Choroid plexus epithelial cell (primary cell): ENCODE data around the gene KCNF1.

Experiments
- DNase-seq: peaks from one replicate; pipeline ENCODE4 v3.0.0-alpha.2; 2010; ENCODE audit warnings: low read depth
- H3K4me3 ChIP-seq: 2 replicates; pipeline ENCODE4 v1.5.1; 2011; ENCODE audit warnings: low read depth, mild to moderate bottlenecking, control low read depth, low read length, moderate library complexity
- TF ChIP-seq, protein P1 (sequence below): conservative IDR thresholded peaks from 2 replicates; pipeline ENCODE4 v1.5.1; 2011; ENCODE audit warnings: low read depth, mild to moderate bottlenecking, control low read depth, inconsistent platforms, low read length, moderate library complexity

Gene KCNF1

DNA sequence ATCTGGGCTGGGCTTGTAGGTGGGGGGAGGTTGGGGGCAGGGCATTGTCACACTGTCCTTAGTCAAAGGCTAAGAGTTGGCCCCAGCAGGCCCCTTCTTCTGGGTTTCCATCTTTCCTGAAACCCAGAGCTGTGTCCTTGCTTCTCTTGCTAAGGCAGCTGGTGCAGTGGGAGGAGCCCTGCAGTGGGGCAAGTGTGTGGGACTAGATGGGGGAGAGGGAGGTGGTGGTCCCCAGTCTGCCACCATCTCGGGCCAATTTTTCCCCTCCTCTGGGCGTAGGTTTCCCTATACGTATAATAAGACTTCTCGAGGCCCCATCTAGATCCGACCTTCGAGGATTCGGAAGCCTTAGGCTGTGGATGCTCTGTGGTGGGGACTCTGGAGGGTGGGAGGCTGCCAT is 3.5 kb downstream of the KCNF1 start:
- no peak for DNase-seq
- TF ChIP-seq, protein P1, sequence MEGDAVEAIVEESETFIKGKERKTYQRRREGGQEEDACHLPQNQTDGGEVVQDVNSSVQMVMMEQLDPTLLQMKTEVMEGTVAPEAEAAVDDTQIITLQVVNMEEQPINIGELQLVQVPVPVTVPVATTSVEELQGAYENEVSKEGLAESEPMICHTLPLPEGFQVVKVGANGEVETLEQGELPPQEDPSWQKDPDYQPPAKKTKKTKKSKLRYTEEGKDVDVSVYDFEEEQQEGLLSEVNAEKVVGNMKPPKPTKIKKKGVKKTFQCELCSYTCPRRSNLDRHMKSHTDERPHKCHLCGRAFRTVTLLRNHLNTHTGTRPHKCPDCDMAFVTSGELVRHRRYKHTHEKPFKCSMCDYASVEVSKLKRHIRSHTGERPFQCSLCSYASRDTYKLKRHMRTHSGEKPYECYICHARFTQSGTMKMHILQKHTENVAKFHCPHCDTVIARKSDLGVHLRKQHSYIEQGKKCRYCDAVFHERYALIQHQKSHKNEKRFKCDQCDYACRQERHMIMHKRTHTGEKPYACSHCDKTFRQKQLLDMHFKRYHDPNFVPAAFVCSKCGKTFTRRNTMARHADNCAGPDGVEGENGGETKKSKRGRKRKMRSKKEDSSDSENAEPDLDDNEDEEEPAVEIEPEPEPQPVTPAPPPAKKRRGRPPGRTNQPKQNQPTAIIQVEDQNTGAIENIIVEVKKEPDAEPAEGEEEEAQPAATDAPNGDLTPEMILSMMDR = no peak
- H3K4me3 ChIP-seq = no peak overlapping the region

DNA sequence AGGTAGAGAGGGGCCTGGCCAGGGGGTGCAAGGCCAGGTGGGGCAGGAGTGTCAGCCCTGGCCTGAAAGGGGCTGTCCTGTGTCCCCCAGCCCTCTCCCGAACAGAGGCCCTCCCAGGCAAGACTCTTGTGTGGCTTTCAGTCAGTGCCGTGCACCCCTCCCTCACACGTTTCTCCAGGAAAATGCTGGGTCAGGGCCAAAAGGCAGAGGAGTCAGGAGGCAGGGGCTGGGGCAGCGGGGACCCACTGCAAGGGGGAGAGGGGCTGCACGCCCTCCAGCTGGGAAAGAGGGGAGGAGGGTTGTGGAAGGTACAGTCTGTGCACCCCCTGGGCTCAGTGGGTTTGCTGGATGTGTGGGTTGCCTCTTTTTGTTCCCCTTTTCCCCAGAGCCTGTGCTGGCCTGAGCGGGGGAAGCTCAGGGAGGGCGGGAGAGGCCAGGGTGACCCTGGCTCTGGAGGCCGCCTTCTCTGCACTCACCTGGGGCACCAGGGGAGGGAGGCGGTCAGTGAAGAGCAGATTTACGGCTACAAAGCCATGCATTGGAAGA is 4.1 kb downstream of the KCNF1 start:
- DNase-seq = no peak
- TF ChIP-seq, protein P1 = no peak
- H3K4me3 ChIP-seq = no peak overlapping the region

DNA sequence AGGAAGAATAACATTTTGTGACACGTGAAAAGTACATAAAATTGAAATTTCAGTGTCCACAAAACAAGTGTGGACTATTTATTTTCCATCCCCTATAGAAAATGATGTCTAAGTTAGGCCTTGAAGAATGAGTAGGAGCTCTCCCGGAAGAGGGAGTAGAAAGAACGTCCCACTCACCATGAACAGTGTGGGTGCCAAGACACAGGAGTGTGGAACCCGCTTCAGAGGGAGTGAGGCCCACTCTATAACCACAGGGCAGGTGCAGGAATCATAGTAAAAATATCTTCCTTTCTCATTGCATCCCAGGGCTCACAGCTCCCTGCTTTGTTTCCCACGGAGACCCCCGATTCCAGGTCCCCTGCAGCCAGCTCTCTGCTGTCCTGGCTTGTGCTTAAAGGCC is 5.2 kb downstream of the KCNF1 start:
- no peak for DNase-seq
- H3K4me3 ChIP-seq = no peak overlapping the region
- TF ChIP-seq, protein P1 = no peak

DNA sequence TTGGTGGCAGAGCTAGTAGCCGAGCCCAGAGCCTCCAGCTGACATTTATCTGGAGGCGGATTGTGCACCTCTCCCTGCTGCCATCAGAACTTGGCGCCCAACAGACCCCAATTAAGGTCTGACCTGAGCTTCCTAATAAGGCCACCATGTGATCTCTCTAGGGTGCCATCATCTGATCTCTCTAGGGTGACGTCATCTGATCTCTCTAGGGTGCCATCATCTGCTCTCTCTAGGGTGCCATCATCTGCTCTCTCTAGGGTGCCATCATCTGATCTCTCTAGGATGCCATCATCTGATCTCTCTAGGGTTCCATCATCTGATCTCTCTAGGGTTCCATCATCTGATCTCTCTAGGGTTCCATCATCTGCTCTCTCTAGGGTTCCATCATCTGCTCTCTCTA is 6.2 kb downstream of the KCNF1 start:
- TF ChIP-seq, protein P1 = no peak
- H3K4me3 ChIP-seq = no peak overlapping the region
- DNase-seq = no peak

DNA sequence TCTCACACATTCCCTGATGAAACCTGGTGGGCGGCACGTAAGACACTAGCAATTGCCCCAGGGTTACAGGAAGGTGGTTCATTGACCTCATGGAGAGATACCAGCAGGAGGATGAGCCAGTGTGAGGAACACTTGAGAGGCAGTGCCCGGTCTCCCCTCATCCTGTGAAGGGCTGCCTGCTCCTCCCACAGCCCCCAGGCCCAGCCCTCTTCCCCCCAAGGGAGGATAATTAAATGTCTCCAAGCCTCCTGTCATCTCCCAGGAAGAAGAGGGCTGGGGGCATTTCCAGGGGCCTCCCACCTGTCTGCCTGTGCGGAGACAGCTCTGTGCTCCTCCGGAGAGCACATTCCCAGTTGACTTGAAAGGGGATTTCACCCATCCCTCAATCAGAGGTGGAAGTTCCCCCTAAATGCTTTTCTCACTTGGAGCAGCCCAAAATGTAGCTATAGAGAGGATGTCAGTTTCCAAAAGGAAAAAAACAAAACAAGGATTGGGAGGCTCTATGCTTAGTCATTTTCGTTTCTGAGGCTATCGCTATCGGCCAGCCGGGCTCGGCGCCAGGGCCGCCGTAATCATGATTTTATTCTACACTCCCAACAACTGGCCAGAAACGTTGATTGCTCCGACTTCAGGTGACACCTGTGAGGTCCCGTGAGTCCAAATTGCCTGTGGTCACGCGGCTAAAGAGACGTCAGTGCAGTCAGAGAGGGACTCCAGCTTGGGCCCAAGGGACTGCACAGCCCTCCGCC is 7.1 kb downstream of the KCNF1 start:
- TF ChIP-seq, protein P1 = no peak
- H3K4me3 ChIP-seq = no peak overlapping the region

DNA sequence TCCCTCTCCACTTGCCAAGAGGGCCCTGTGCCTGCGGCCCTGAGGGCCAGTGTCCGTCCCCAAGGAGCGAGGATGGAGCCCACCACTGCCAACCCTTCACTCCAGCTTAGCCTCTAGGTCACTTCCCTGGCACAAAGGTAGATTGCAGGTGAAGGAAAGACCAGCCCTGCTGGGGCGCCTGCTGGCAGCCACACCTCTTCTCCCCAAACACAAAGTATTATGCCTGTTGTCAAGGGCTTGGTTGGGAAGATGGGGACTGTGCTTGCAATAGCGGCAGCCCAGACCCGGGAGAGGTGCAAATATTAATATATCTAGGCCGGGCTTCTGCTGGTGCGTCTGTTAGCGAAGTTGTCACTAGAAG is 7.7 kb downstream of the KCNF1 start:
- DNase-seq = no peak
- no peak overlapping the region for H3K4me3 ChIP-seq
- TF ChIP-seq, protein P1 = no peak

More for the DNA sequence above, 7.1 kb downstream of the KCNF1 start:
- no peak for DNase-seq
